Stimulated activated CD8-positive, alpha-beta memory T cell treated with anti-CD3 and anti-CD28 coated beads, Interleukin-2, amount 100 ng/mL, for 48 hours (primary cell): ENCODE data around the gene LRRC1.
"Not testable (repeated sequence)": the region's sequence is repeated elsewhere in the genome, so short reads cannot be mapped to it uniquely, and the experiment has no call there.

Experiments
- DNase-seq, 2 donors: peaks; one replicate each; pipeline ENCODE4 v3.0.0-alpha.2; 2020; ENCODE audit warnings: low read depth in 2 of 2

Gene LRRC1

GRCh38 chr6:53794720-53795339 is at the start of gene LRRC1:
LRRC1 (plus strand) TSS chr6:53795005; CDS start chr6:53795257, 252 bp downstream.
- DNase-seq = peak; percentile 78 to 80

GRCh38 chr6:53746442-53747103 is 48.2 kb upstream of the LRRC1 start:
- no peak for DNase-seq

GRCh38 chr6:53750052-53750650 is 44.7 kb upstream of the LRRC1 start:
- DNase-seq = no peak

GRCh38 chr6:53751417-53751816 is 43.4 kb upstream of the LRRC1 start:
- DNase-seq = no peak

- no peak for DNase-seq
Measured at GRCh38 chr6:53752440-53752839, 42.4 kb upstream of the LRRC1 start.

GRCh38 chr6:53752856-53753255 is 41.9 kb upstream of the LRRC1 start:
- DNase-seq = no peak

- no peak for DNase-seq
Measured at GRCh38 chr6:53754330-53754729, 40.5 kb upstream of the LRRC1 start.

- DNase-seq = no peak
Measured at GRCh38 chr6:53756396-53756795, 38.4 kb upstream of the LRRC1 start.

- DNase-seq = no peak
Measured at GRCh38 chr6:53758496-53758895, 36.3 kb upstream of the LRRC1 start.

- DNase-seq = no peak
Measured at GRCh38 chr6:53761036-53761435, 33.8 kb upstream of the LRRC1 start.

- DNase-seq = no peak
Measured at GRCh38 chr6:53765270-53765669, 29.5 kb upstream of the LRRC1 start.

GRCh38 chr6:53766930-53767329 is 27.9 kb upstream of the LRRC1 start:
- DNase-seq = no peak

- no peak for DNase-seq
Measured at GRCh38 chr6:53767941-53768340, 26.9 kb upstream of the LRRC1 start.

- DNase-seq = no peak
Measured at GRCh38 chr6:53768636-53769035, 26.2 kb upstream of the LRRC1 start.

GRCh38 chr6:53770780-53771249 is 24.0 kb upstream of the LRRC1 start:
- DNase-seq = no peak

- DNase-seq = no peak
Measured at GRCh38 chr6:53771785-53772624, 22.8 kb upstream of the LRRC1 start.

GRCh38 chr6:53773044-53773696 is 21.6 kb upstream of the LRRC1 start:
- DNase-seq = no peak

GRCh38 chr6:53776152-53776551 is 18.7 kb upstream of the LRRC1 start:
- not testable (repeated sequence) for DNase-seq

GRCh38 chr6:53784991-53785390 is 9.8 kb upstream of the LRRC1 start:
- DNase-seq = not testable (repeated sequence)

GRCh38 chr6:53786832-53787231 is 8.0 kb upstream of the LRRC1 start:
- DNase-seq = no peak

GRCh38 chr6:53790886-53791285 is 3.9 kb upstream of the LRRC1 start:
- DNase-seq = no peak

- no peak for DNase-seq
Measured at GRCh38 chr6:53792016-53792415, 2.8 kb upstream of the LRRC1 start.
